Measurements from ENCODE around the gene PAFAH1B1. TPM values are rescaled to one million over a fixed set of nuclear protein-coding genes. Genes with fewer than 3 reads are reported as not detected.
A peak's percentile ranks its signal among the peaks of the same experiment; 100 is the strongest.
"Not testable (repeated sequence)": the region's sequence is repeated elsewhere in the genome, so short reads cannot be mapped to it uniquely, and the experiment has no call there.

PAFAH1B1 gene
- total and polyA plus RNA-seq, 7 experiments from 2014 or later: 15.8 to 156 (median 127) TPM

- peaks cover 59 to 92% (median 75%) of the 10 kb centered on the region in 7 donors for H3K4me1 Mint-ChIP-seq
- POLR2A ChIA-PET; CTCF ChIA-PET; H3K9me3 ChIP-seq (ENCODE audit: control insufficient read depth in 2 of 3, low read length in 3 of 3); H3K27ac ChIP-seq (ENCODE audit: low read depth, low read length); DNase-seq; H3K27me3 Mint-ChIP-seq; H3K36me3 ChIP-seq (ENCODE audit: control insufficient read depth in 2 of 3, insufficient read depth in 3 of 3, low read length in 3 of 3); ATAC-seq; H3K27me3 ChIP-seq (ENCODE audit: control insufficient read depth in 2 of 2, insufficient read depth in 2 of 2, low read length in 2 of 2); H3K4me3 ChIP-seq (ENCODE audit: low read length): not testable (repeated sequence)
- peaks cover 15 to 22% of the 10 kb centered on the region in 2 donors for H3K4me1 ChIP-seq (ENCODE audit: control insufficient read depth in 2 of 2, insufficient read depth in 2 of 2, low read length in 2 of 2)
- intact Hi-C loops (cut with micrococcal nuclease): loop anchor here in 1 of 2 donors (5.0 kb wide), 1 partner anchor 34 kb away; the partner anchor contains the start of gene PAFAH1B1
- H3K36me3 Mint-ChIP-seq: peaks cover 4 to 38% (median 30%) of the 10 kb centered on the region in 5 donors
- H3K4me3 Mint-ChIP-seq: peak overlapping the region in 9 of 10 donors; percentile 41 to 77 (median 56)
- H3K27ac Mint-ChIP-seq: peak overlapping the region in 8 of 9 donors; percentile 61 to 82 (median 74)
- peaks cover 0 to 12% (median 4%) of the 10 kb centered on the region in 11 donors for H3K9me3 Mint-ChIP-seq
Measured at GRCh38 chr17:2626626-2627219, 33.3 kb downstream of the PAFAH1B1 start.

- Mint-ChIP-seq H3K27ac (peak overlapping the region in 8 of 9 donors; percentile 23 to 88 (median 73)), H3K36me3 (peaks cover 0 to 25% (median 15%) of the 10 kb centered on the region in 5 donors), H3K4me3 (peak overlapping the region; percentile 2 to 69 (median 51)), H3K4me1 (peaks cover 64 to 97% (median 84%) of the 10 kb centered on the region in 7 donors), H3K9me3 (peaks cover 0 to 12% (median 4%) of the 10 kb centered on the region in 11 donors)
- DNase-seq; H3K36me3 ChIP-seq (ENCODE audit: control insufficient read depth in 2 of 3, insufficient read depth in 3 of 3, low read length in 3 of 3); H3K27me3 ChIP-seq (ENCODE audit: control insufficient read depth in 2 of 2, insufficient read depth in 2 of 2, low read length in 2 of 2); POLR2A ChIA-PET; CTCF ChIA-PET; H3K9me3 ChIP-seq (ENCODE audit: control insufficient read depth in 2 of 3, low read length in 3 of 3); H3K27ac ChIP-seq (ENCODE audit: low read depth, low read length); H3K4me3 ChIP-seq (ENCODE audit: low read length); ATAC-seq; H3K27me3 Mint-ChIP-seq: not testable (repeated sequence)
- intact Hi-C loops (cut with micrococcal nuclease): loop anchor here in 1 of 2 donors (5.0 kb wide), 1 partner anchor 37 kb away; the partner anchor contains the start of gene PAFAH1B1
- peaks cover 14 to 15% of the 10 kb centered on the region in 2 donors for H3K4me1 ChIP-seq (ENCODE audit: control insufficient read depth in 2 of 2, insufficient read depth in 2 of 2, low read length in 2 of 2)
Measured at GRCh38 chr17:2628922-2629321, 35.5 kb downstream of the PAFAH1B1 start.

GRCh38 chr17:2631211-2631610, 37.8 kb downstream of the PAFAH1B1 start:
- H3K27me3 ChIP-seq (ENCODE audit: control insufficient read depth in 2 of 2, insufficient read depth in 2 of 2, low read length in 2 of 2): no peaks in the 10 kb centered on the region
- H3K9me3 ChIP-seq (ENCODE audit: control insufficient read depth in 2 of 3, low read length in 3 of 3): no peaks in the 10 kb centered on the region
- H3K36me3 ChIP-seq (ENCODE audit: control insufficient read depth in 2 of 3, insufficient read depth in 3 of 3, low read length in 3 of 3): peaks cover 0 to 6% (median 0%) of the 10 kb centered on the region in 3 experiments
- peaks cover 0 to 14% (median 4%) of the 10 kb centered on the region in 11 donors for H3K9me3 Mint-ChIP-seq
- H3K27ac Mint-ChIP-seq: peak overlapping the region in 8 of 9 donors; percentile 42 to 82 (median 70)
- no peak overlapping the region for H3K27ac ChIP-seq (ENCODE audit: low read depth, low read length)
- H3K27me3 Mint-ChIP-seq: no peaks in the 10 kb centered on the region
- no peak overlapping the region for H3K4me3 ChIP-seq (ENCODE audit: low read length)
- H3K4me3 Mint-ChIP-seq: peak overlapping the region in 7 of 10 donors; percentile 15 to 69 (median 45)
- peaks cover 0 to 20% (median 18%) of the 10 kb centered on the region in 5 donors for H3K36me3 Mint-ChIP-seq
- CTCF ChIA-PET: no interaction called here
- intact Hi-C loops (cut with micrococcal nuclease): no loop called here
- DNase-seq (no peak), ATAC-seq (no peak)
- H3K4me1 ChIP-seq (ENCODE audit: control insufficient read depth in 2 of 2, insufficient read depth in 2 of 2, low read length in 2 of 2): peaks cover 7 to 14% of the 10 kb centered on the region in 2 donors
- POLR2A ChIA-PET: no interaction called here
- H3K4me1 Mint-ChIP-seq: peaks cover 62 to 95% (median 84%) of the 10 kb centered on the region in 7 donors

GRCh38 chr17:2634361-2634960, 41.0 kb downstream of the PAFAH1B1 start:
- H3K4me1 ChIP-seq (ENCODE audit: control insufficient read depth in 2 of 2, insufficient read depth in 2 of 2, low read length in 2 of 2): peaks cover 4 to 7% of the 10 kb centered on the region in 2 donors
- POLR2A ChIA-PET: interaction anchor here (1.2 kb wide), 1 partner anchor 123 kb away, joined by 4 read pairs; the partner anchor contains the start of gene METTL16
- no peak overlapping the region for H3K27ac ChIP-seq (ENCODE audit: low read depth, low read length)
- Mint-ChIP-seq H3K4me1 (peaks cover 41 to 81% (median 64%) of the 10 kb centered on the region in 7 donors), H3K4me3 (peak overlapping the region in 1 of 10 donors; percentile 27), H3K27me3 (no peaks in the 10 kb centered on the region), H3K36me3 (peaks cover 0 to 15% (median 5%) of the 10 kb centered on the region in 5 donors), H3K27ac (peak overlapping the region in 6 of 9 donors; percentile 0 to 72 (median 40)), H3K9me3 (peaks cover 0 to 2% (median 0%) of the 10 kb centered on the region in 11 donors)
- no peak for DNase-seq
- CTCF ChIA-PET: no interaction called here
- intact Hi-C loops (cut with micrococcal nuclease): no loop called here
- H3K27me3 ChIP-seq (ENCODE audit: control insufficient read depth in 2 of 2, insufficient read depth in 2 of 2, low read length in 2 of 2): no peaks in the 10 kb centered on the region
- ATAC-seq: no peak
- no peak overlapping the region for H3K4me3 ChIP-seq (ENCODE audit: low read length)
- H3K9me3 ChIP-seq (ENCODE audit: control insufficient read depth in 2 of 3, low read length in 3 of 3): no peaks in the 10 kb centered on the region
- H3K36me3 ChIP-seq (ENCODE audit: control insufficient read depth in 2 of 3, insufficient read depth in 3 of 3, low read length in 3 of 3): peaks cover 0 to 14% (median 0%) of the 10 kb centered on the region in 3 experiments

GRCh38 chr17:2635241-2635640, 41.8 kb downstream of the PAFAH1B1 start:
- no peak overlapping the region for H3K4me3 ChIP-seq (ENCODE audit: low read length)
- H3K9me3 Mint-ChIP-seq: peaks cover 0 to 2% (median 0%) of the 10 kb centered on the region in 11 donors
- no peak overlapping the region for H3K27ac ChIP-seq (ENCODE audit: low read depth, low read length)
- H3K4me1 ChIP-seq (ENCODE audit: control insufficient read depth in 2 of 2, insufficient read depth in 2 of 2, low read length in 2 of 2): peaks cover 4 to 7% of the 10 kb centered on the region in 2 donors
- H3K36me3 Mint-ChIP-seq: peaks cover 0 to 15% (median 5%) of the 10 kb centered on the region in 5 donors
- peaks cover 34 to 78% (median 60%) of the 10 kb centered on the region in 7 donors for H3K4me1 Mint-ChIP-seq
- ATAC-seq (no peak), DNase-seq (no peak)
- ChIA-PET POLR2A (no interaction called here), CTCF (no interaction called here)
- no peak overlapping the region for H3K4me3 Mint-ChIP-seq
- no peaks in the 10 kb centered on the region for H3K9me3 ChIP-seq (ENCODE audit: control insufficient read depth in 2 of 3, low read length in 3 of 3)
- peaks cover 0 to 16% (median 0%) of the 10 kb centered on the region in 3 experiments for H3K36me3 ChIP-seq (ENCODE audit: control insufficient read depth in 2 of 3, insufficient read depth in 3 of 3, low read length in 3 of 3)
- no peaks in the 10 kb centered on the region for H3K27me3 Mint-ChIP-seq
- H3K27me3 ChIP-seq (ENCODE audit: control insufficient read depth in 2 of 2, insufficient read depth in 2 of 2, low read length in 2 of 2): no peaks in the 10 kb centered on the region
- intact Hi-C loops (cut with micrococcal nuclease): no loop called here
- H3K27ac Mint-ChIP-seq: peak overlapping the region in 5 of 9 donors; percentile 19 to 67 (median 24)

GRCh38 chr17:2635675-2636074, 42.2 kb downstream of the PAFAH1B1 start:
- Mint-ChIP-seq H3K36me3 (peaks cover 0 to 15% (median 7%) of the 10 kb centered on the region in 5 donors), H3K27ac (peak overlapping the region in 5 of 9 donors; percentile 19 to 43 (median 32))
- POLR2A ChIA-PET: no interaction called here

More at GRCh38 chr17:2635675-2636074, 42.2 kb downstream of the PAFAH1B1 start:
- no peak for ATAC-seq
- Mint-ChIP-seq H3K27me3 (no peaks in the 10 kb centered on the region), H3K4me3 (no peak overlapping the region), H3K4me1 (peaks cover 29 to 75% (median 56%) of the 10 kb centered on the region in 7 donors), H3K9me3 (peaks cover 0 to 2% (median 0%) of the 10 kb centered on the region in 11 donors)
- CTCF ChIA-PET: no interaction called here
- Histone ChIP-seq H3K27me3 (ENCODE audit: control insufficient read depth in 2 of 2, insufficient read depth in 2 of 2, low read length in 2 of 2) (no peaks in the 10 kb centered on the region), H3K27ac (ENCODE audit: low read depth, low read length) (no peak overlapping the region), H3K4me1 (ENCODE audit: control insufficient read depth in 2 of 2, insufficient read depth in 2 of 2, low read length in 2 of 2) (peaks cover 4 to 7% of the 10 kb centered on the region in 2 donors), H3K9me3 (ENCODE audit: control insufficient read depth in 2 of 3, low read length in 3 of 3) (no peaks in the 10 kb centered on the region), H3K4me3 (ENCODE audit: low read length) (no peak overlapping the region), H3K36me3 (ENCODE audit: control insufficient read depth in 2 of 3, insufficient read depth in 3 of 3, low read length in 3 of 3) (peaks cover 0 to 20% (median 0%) of the 10 kb centered on the region in 3 experiments)
- no peak for DNase-seq
- intact Hi-C loops (cut with micrococcal nuclease): no loop called here
